ENCODE measurements around the gene FYN.

FYN gene

DNA sequence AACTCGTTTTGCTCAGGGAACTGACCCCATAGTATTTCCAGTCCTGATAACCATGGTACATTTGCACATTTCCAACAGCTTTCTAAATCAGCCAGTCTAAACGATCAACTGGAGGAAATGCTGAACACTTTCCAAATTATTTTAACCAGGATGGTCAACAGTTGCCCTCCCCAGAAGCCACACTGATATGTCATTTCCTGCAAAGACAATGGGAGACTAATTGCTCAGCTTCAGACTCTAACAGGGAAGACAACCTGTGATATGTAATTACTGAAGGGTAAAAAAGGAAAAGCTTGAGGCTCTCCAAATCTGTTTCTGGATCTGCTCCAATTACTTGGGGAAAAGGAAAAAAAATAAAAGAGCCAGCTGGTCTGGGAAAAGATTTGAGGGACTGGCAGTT lies 88.8 kb downstream of the FYN start:
- no peak for DNase-seq

DNA sequence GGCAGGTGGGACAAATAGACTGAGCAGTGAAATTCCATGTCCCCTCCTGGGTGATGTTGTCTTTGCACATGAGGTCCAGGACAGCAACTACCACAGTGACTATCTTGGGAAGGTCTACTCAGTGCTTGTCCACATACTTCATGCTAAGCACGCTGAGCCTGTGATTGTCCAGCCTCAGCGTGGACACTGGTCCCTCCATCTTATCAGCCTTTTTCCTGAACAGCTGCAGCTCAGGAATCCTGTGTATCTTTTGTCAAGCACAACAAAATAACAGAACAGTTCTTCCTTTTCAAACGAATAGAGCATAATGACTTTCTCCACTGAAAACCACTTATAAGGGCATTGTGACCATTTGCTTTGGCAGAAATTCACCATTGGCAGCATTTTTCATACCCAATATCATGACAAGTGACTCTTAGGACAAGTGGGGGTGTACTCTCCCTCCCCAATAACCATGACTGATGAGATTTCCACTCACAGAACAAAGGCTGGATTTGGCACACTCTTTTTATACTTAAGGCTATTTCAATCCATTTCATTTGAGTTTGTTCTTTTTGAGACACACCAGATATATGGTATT lies 90.3 kb downstream of the FYN start:
- DNase-seq: no peak

DNA sequence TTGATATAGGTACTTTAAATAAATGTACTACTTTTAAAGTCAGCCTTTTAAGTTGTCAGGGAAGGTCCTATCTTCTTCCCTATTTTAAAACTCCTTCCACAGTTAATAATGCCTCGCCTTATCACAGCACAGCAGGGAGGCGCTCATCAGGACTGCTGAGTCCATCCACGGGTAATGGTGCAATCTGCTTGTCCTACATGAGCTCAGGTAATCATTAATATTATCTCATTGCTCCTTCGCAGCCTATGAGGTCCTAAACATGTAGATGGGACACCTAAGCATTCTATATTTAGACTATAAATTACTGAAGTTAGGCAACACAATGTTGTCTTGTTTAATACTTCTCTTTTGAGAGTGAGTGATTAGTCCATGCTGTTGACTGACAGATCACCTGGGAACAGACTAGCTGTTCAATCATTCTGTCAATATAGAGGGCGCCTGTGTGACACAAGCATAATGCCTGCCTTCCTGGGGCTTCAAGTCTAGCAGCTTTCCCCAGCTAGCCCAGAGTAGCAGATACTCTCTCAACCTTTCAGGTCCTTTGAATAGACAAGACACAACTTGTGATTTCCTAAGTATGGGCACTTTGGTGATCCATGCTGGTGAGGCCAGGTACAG lies 91.0 kb downstream of the FYN start:
- DNase-seq: no peak

DNA sequence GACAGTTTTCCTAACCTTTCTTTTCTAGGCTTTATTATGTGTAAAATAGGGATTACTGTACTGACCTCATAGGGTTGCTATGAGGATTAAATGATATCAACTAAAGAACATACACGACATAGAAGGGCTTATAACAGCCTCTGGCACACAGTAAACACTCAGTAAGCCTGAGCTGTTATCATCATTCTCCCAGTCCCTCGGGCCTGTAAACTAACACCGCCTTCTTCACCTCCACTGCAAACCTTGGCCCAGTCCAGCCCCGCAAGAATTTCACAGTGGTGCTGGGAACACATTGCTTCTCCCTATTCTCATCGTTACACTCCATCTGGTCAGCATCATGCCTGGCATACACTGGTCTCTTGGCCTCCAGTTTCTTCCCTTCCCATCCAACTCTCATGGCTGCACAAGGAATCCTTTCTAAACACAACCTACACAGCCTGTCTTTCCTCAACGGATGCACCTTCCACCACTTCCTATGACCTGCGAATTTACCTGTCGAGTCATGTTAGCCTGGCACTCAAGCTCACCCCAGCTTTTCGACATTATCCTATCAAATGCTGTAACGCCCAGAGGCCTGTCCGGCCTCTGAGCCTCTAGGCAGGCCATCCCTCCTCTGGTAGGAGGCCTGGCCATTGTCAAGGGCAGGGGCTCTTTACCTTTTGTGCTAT lies 92.1 kb downstream of the FYN start:
- DNase-seq: no peak

DNA sequence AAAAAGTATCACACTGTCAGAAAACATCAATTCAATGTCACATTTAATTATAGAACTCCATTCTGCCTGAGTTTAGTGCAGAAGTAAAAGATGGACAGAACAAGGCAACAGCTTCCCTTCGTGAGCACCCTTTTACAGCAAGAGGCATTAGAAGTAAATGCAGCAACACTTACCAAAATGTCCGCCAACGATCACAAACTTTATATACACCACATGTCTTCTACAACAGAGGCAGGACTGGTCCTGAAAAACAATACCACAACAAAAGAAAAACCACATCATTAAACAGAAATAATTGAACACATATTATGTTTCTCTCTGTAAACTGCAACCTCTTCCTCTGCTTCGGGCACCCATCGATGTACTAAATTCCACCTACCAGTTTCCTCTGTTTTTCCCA lies 92.9 kb downstream of the FYN start:
- no peak for DNase-seq

DNA sequence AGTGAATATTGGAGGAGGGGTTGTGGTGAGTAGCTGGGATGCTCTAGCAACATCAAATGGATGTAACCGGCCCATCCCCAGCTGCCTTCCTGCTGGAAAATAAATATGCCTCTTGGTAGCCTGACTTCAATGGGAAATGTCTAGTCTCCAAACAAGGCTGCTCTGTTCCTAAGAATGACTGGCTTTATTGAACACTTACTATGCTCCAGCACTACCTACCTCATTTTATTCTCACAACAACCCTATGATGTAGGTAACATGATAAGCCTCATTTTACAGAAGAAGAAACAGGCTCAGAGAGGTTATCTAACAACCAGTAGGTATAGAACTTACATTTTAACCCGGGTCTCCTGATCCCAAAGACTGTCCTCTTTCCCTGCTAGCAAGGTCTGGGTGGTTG lies 93.6 kb downstream of the FYN start:
- DNase-seq: no peak

DNA sequence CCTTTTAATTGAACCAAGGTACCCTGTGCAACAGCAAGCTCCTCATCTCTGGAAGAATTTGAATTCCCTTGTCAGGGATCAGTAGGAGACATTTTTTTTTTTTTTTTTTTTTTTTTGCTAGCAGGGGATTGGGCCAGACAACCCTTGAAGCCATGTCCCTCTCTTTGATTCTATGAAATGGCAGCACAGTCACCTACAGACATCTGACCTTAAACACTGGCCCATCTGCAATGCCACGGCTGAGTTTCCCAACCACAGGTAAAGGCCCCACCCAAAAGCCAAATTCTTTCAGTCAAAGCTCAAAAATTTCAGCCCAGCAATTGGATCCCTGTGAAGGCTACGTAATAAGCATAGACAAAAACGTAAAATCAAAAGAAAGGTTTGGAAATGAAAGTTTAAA lies 94.2 kb downstream of the FYN start:
- DNase-seq: no peak

DNA sequence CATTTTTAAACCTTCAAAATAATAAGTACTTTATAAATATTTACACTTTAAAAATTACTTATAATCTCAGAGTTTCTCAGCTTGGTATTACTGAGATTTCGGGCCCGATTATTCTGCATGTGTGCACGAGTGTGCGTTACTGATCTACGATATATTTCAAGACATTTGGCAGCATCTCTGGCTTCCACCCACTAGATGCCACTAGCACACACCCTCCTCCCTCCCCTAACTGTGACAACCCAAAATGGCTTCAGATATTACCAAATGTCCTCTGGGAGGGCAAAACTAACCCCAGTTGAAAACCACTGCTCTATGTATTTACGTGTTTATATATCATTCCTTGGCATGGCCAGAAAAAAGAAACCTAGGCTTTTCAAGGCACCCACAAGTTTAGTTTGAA lies 95.9 kb downstream of the FYN start:
- no peak for DNase-seq

DNA sequence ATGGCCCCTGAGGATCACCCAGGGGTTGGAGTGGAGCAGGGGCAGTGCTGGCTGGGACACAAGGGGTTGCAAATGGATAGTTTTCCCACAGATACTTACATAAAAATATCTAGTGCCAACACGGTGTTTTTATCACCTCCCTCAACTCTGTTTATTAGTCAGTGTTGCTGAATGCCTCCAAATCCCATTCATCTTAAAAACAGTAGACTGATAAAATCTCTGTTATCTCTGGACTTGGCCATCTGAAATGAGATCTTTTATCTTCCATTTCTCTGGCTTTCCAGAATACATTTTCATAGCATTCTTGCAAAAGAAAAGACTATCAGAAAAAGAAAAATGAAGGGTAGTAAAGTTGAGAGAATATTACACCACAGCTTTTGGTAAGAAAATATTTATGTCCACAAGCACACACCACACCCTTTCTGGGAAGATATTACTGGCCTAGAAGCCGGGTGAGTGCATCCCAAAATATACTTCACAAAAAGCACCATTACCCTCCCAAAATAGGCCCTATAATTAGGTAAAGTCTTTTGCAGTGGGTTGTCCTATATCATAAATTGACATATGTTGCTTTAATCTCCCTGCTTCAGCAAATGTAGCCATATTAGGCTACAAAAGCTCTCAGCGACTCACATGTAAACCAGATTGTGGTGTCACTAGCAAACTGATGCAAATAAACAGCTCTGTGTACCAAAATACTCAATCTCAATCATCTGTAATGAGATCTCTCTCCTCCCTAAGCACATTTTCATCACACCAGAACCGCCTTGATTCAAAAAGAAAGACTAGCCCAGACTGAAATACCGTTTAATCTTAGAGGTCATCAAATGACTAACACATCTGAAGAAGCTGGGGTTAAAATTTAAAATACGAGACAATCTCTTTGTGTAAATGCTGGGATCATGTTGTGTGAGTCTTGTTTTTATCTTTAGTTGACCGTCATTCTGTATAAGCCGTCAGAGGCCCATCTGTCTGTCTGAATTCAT lies 96.7 kb downstream of the FYN start:
- no peak for DNase-seq

DNA sequence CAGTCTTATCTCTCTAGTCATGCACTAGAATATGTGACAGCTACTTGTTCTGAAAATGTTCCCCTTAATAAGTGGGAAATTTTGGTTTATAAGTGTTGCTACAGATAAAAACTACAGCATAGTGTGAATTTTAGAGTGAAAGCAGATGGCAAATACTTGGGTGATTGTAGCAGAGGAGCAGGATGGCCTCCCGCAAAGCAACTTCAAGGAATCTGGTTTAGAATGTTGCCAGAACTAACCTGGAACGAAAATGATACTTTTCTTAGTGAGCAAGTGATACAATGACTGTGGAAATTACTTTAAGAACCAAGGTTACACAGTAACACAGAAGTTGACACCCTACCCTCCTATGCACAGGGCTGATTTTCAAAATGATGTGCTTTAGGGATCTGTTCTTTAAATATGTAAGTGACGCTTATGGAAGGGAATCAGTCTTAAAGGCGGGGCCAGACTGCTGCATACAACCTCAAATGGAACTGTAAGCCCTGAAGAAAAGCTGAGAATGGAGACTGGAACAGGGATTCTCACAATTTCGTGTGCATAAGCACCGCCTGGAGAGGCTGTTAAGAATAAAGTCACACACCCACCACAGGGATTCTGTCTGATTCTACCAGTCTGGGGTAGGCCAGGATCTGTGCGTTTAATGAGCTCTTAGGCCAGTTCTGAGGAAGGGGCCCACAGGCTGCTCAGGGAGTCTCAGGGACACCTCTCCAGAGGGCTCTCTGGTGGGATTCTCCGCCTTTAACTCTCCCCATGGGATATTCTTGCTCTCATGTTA lies 97.9 kb downstream of the FYN start:
- DNase-seq: no peak

DNA sequence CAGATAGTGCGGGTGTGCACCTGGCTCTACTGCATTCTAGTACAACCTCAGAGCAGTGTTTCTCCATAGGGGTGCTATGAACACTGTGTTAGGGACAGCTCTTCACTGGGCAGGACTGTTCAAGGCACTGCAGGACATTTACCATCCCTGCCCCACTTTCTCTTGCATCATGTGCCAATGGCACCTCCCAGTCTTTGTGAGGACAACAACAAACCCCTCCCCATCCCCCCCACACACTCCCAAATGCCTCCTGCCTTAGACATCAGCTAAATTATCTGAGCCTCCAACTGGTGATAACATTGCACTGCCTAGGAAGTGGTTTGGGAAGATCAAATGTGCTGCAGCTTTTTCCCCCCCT lies 98.9 kb downstream of the FYN start:
- no peak for DNase-seq

DNA sequence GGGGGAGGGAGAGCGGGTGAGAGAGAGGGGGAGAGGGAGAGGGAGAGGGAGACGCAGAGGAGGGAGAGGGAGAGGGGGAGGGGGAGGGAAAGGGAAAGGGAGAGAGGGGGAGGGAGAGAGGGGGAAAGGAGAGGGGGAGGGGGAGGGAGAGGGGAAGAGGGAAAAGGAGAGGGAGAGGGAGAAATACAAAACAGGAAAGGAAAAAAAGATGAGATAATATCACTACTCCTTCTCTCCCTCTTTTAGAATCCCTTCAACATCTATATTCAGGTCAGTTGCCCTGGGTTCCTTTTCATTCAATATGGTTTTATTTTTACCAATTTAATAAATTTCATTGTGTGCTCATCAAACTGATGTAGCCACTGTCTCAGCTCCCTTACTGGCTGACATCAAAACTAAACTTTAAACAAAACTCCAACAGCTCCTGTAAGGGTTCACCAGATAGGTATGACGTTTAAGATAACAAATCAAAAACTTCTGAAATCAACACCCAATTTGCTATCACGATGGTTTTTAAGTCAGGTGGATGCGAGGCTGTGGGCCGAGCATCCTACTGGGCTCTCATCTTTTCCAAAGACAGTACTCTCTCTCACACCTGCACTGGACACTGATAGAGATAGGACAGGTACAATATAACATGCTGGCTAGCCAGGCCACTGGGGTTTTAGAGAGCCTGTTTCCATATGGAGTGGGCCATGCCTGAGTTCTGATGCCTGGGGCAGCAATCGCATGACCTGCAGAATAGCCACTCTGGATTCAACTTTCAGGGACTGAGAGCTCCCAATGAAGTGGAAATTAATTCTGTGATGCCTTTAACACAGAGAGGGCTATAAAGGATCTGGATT lies 99.5 kb downstream of the FYN start:
- no peak for DNase-seq

DNA sequence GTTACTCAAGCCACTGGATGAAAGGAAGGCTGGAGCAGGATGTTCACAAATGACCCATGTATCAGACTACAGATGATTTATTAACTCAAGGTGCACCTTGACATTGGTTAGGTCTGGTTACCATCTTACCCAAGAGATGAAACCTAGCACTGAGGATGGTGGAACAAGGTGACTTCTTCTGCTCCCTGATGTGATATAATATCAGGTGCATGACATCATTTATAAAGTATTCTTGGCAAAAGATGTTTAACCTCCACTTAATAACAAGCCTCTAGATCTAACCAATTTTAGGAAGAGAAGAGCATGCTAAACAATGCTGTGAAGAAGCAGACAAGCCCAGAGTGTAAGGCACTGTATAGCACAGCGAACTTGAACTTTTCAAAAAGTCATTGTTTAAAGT lies 100.9 kb downstream of the FYN start:
- no peak for DNase-seq

DNA sequence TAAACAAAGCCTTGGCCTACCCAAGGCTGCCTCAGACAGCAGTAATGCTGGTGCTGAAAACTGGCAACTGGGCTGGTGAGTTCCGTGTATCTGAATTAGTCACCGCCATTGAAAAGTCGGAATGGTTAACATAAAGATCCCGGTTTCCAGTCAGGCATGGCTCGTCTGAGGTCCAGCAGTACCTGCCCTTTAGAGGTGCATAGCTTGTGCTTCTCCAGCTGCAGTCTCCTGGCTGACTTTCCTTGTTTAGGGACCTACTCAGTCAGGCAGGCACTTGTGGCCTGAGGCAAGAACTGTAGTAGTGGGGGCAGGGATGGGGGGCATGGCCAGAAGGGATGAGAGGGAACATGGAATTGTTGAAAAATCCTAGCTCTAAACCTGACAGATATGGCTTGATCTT lies 101.6 kb downstream of the FYN start:
- DNase-seq: no peak

DNA sequence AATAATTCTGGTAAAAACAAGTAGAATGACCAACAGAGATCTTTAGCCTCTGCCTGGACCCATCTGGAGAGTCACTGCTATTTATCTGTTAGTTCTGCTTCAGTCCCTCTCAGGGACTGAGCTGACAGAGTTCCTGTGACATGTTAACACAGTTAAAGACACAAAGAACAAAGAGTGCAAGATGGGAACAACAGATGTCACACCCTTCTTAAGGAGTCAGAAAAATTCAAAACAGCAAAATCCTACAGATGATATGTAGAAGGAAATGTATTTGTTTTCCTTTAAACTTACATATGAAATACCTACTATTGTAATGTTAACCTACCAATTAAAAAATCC lies 102.2 kb downstream of the FYN start:
- DNase-seq: no peak

DNA sequence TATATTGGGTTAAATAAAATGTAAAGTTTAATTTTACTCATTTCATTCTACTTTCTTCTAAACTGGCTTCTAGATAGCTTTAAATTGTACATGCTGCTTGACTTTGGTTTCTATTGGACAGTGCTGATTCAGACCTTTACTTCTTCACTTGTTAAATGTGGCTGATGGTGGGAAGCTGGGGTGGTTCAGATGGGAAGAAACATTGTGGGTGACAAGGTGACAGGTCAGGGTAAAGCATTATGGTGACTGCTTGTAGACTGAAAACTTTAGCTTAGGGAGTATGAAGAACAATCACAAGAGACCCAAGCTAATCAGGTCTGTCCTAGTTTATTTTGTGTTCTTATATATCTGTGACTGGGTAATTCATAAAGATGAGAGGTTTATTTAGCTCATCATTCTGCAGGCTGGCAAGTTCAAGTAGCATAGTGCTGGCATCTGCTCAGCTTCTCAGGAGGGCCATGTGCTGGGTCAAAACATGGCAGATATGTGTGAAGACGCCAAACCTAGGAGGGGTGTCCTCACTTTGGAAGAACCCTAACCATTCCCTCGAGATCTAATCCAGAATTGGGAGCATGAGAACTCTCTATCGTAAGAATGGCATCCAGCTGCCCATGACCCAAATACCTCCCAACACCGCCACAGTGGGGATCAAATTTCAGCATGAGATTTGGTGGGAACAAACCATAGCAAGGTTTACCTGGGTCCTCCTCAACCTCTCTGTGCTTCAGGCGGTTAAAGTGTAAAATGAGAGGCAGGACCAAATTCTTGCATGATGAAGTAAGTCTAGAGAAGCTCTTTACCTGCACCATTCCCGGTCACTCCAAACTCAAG lies 102.8 kb downstream of the FYN start:
- DNase-seq: no peak

DNA sequence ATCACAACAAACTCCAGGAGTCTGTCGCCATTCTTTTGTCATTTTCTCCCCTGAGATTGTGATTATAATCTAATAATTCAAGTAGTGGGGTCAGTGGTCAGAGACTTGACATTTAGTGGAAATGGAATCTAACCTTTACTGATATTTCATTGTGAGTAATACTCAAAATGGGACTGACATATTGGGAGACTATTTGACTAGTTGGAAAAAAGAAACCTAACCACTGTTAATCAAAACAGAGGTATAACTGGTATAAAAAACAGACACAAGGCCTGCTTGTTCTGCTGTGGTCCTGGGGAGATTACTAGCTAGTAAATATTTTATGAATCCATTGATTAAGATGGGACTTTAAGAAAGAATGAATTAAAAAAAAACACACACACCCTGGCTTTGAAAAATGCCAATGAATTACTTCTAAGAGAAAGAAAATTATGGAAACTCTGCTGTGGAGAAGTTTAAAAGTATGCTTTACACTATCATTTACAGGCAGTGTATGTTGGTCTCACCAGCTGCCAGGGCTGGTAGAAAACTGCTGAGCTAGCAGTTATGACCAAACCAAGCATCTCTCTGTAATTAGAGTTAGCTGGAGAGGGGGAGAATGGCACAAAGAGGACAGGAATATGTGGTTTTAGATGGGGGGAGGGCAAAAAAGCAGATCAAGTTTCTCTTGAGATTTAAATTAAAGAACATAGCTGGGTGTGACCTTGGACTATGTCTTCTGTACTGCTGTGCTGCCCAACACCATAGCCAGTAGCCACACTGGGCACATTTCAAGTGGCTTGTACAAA lies 103.7 kb downstream of the FYN start:
- DNase-seq: no peak

DNA sequence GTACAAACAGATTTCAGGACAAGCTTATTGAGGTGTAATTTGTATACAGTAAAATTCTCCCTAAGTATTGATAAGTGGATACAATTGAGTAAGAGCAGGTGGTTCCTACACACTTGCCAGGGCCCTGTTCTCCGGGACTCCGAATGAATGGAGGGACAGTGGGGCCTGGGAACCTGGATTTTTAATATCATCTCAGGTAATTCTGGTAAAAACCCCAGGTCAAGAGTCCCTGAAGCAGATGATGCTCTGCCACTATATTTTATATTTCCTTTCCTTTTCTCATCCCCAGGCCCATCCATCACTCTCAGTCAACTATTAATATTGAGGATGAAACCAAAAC lies 104.9 kb downstream of the FYN start:
- DNase-seq: no peak

DNA sequence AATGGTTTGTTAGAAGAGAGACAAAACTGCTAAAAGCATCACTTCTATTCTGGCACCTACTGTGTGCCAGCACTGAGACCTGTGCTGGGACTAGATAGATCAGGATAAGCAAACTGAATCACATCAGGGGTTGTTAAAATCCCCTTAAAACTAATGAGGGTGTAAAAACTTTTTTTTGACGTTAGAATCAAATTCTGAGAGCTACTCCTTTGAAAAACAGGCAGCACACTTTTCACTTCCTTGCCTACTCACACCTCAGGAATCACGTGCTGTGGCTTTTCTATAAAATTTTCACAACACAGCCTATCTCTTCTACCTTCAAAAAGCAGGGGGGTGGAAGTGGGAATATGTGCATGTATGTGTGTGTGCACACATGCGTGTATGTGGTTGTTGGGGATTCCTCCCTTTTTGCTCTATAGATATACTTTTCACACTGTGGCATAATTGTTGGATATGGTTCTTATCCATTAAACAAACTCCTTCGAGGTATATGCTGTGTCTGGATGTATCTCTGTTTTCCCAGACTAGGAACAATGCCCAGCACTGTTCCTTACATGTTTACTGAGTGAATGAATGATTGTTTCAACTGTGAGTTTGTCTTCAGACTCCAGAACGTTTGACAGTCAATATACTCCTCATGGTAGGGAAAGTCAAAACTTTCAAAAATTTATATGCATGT lies 105.4 kb downstream of the FYN start:
- no peak for DNase-seq

Data from MV-4-11 (cell line).